HCT116 (cell line): ENCODE results near the gene OR2T10. TPM values are rescaled to one million over a fixed set of nuclear protein-coding genes. Genes with fewer than 3 reads are reported as not detected.

ENCODE experiments used
- ATAC-seq: fragments of 200-7000 bp; cut with Tn5 transposase; 2 replicates; pipeline ENCODE4 v1.9.1; 2020; ENCODE audit warnings: mild to moderate bottlenecking, moderate library complexity
- BruUV-seq: library from RNA; stranded (reverse); fragments of 400-500 nt; replicated peaks from 2 replicates; lab custom pipeline; 2021; lab: Mats Ljungman, UMichigan
- CTCF ChIA-PET: fragments of 300-600 bp; sonication (Branson Sonifier 250); formaldehyde crosslinking; loops from one replicate; lab custom pipeline; 2021; ENCODE audit warnings: antibody characterized with exemption; lab: Charles Lee
- POLR2A ChIA-PET: fragments of 300-600, 350-600 bp; sonication (Branson Sonifier 250); formaldehyde crosslinking; loops from one replicate; lab custom pipeline; 2021; ENCODE audit warnings: antibody characterized with exemption; lab: Charles Lee
- RAD21 ChIA-PET, 2 experiments: fragments of 300-600 bp; sonication (Branson Sonifier 250); formaldehyde crosslinking; loops; one replicate each; lab custom pipeline; 2023; ENCODE audit warnings: low total read pairs in 2 of 2; ENCODE audit not compliant: uncharacterized antibody in 2 of 2, unreplicated experiment in 2 of 2, low non-redundant PET in 1 of 2; lab: Charles Lee
- DNase-seq: peaks from one replicate; pipeline ENCODE4 v3.0.0-alpha.2; 2010; ENCODE audit warnings: low read depth, low spot score
- H2AFZ ChIP-seq: fragments of 200-600 bp; shearing (Covaris generic), sonication (generic); 2 replicates; pipeline ENCODE4 v1.6.1; 2017; ENCODE audit warnings: low read depth, mixed run types, mixed read lengths, antibody characterized with exemption, low read length; ENCODE audit not compliant: poor library complexity, severe bottlenecking
- H3K27ac ChIP-seq: 2 replicates; pipeline ENCODE4 v1.5.1; 2012; ENCODE audit warnings: low read depth, low read length
- H3K27me3 ChIP-seq: fragments of 200-600 bp; sonication (generic); 2 replicates; pipeline ENCODE4 v1.6.1; 2016; ENCODE audit warnings: mixed run types, low read length, mixed read lengths; ENCODE audit not compliant: insufficient read depth
- H3K36me3 ChIP-seq, 2 experiments: fragments of 200-500 bp in 1 of 2; fragments of 200-600 bp in 1 of 2; sonication (Bioruptor generic) in 1 of 2; sonication (generic) in 1 of 2; 2 replicates each; pipeline versions ENCODE4 v1.5.1 to v1.6.1; 2014 to 2016; ENCODE audit warnings: low read length in 2 of 2, inconsistent platforms in 1 of 2, mixed read lengths in 1 of 2, mixed run types in 1 of 2; ENCODE audit not compliant: insufficient read depth in 2 of 2, control insufficient read depth in 1 of 2
- H3K4me1 ChIP-seq, 2 experiments: fragments of 200-600 bp in 1 of 2; sonication (generic) in 1 of 2; 2 replicates each; pipeline versions ENCODE4 v1.5.1 to v1.6.1; 2012 to 2017; ENCODE audit warnings: low read length in 2 of 2, inconsistent platforms in 1 of 2, mild to moderate bottlenecking in 1 of 2, mixed read lengths in 1 of 2, mixed run types in 1 of 2, moderate library complexity in 1 of 2; ENCODE audit not compliant: insufficient read depth in 2 of 2, control insufficient read depth in 1 of 2
- H3K4me2 ChIP-seq: fragments of 200-600 bp; sonication (generic); 2 replicates; pipeline ENCODE4 v1.6.1; 2017; ENCODE audit warnings: mixed run types, low read length, mixed read lengths
- H3K4me3 ChIP-seq, 2 experiments: fragments of 200-600 bp in 1 of 2; sonication (generic) in 1 of 2; replicated peaks in 1 of 2; 2 replicates each; pipeline ENCODE4 v1.5.1; 2011 to 2016; ENCODE audit warnings: low read length in 2 of 2, control low read depth in 1 of 2, low read depth in 1 of 2, mild to moderate bottlenecking in 1 of 2, mixed read lengths in 1 of 2, mixed run types in 1 of 2
- H3K79me2 ChIP-seq: fragments of 200-600 bp; sonication (generic); 2 replicates; pipeline ENCODE4 v1.6.1; 2017; ENCODE audit warnings: mild to moderate bottlenecking, mixed run types, low read length, moderate library complexity, mixed read lengths; ENCODE audit not compliant: insufficient read depth
- H3K9ac ChIP-seq: fragments of 200-600 bp; sonication (generic); 2 replicates; pipeline ENCODE4 v1.6.1; 2016; ENCODE audit warnings: low read length, mixed read lengths
- H3K9me2 ChIP-seq: fragments of 200-600 bp; sonication (generic), shearing (Covaris generic); 2 replicates; pipeline ENCODE4 v1.6.1; 2017; ENCODE audit warnings: mixed run types, mild to moderate bottlenecking, moderate library complexity; ENCODE audit not compliant: insufficient read depth
- H3K9me3 ChIP-seq, 2 experiments: fragments of 200-500 bp in 1 of 2; fragments of 200-600 bp in 1 of 2; sonication (Bioruptor generic) in 1 of 2; sonication (generic) in 1 of 2; 2 replicates each; pipeline ENCODE4 v1.6.1; 2014 to 2017; ENCODE audit warnings: low read length in 2 of 2, mixed read lengths in 2 of 2, inconsistent platforms in 1 of 2, low read depth in 1 of 2, mild to moderate bottlenecking in 1 of 2, mixed run types in 1 of 2, moderate library complexity in 1 of 2; ENCODE audit not compliant: control insufficient read depth in 1 of 2, insufficient read depth in 1 of 2
- H4K20me1 ChIP-seq: fragments of 200-600 bp; sonication (generic), shearing (Covaris generic); 2 replicates; pipeline ENCODE4 v1.6.1; 2017; ENCODE audit warnings: mixed run types, mild to moderate bottlenecking, moderate library complexity; ENCODE audit not compliant: insufficient read depth
- ATF3 ChIP-seq: IDR thresholded peaks from 2 replicates; pipeline ENCODE4 v1.6.1; 2012
- CBX3 ChIP-seq: IDR thresholded peaks from 2 replicates; pipeline ENCODE4 v1.6.1; 2012; ENCODE audit warnings: low read depth
- CEBPB ChIP-seq: IDR thresholded peaks from 2 replicates; pipeline ENCODE4 v1.6.1; 2012; ENCODE audit warnings: low read depth
- EGR1 ChIP-seq: IDR thresholded peaks from 2 replicates; pipeline ENCODE4 v1.6.1; 2012; ENCODE audit warnings: low read depth
- ELF1 ChIP-seq: IDR thresholded peaks from 2 replicates; pipeline ENCODE4 v1.6.1; 2012; ENCODE audit warnings: low read depth, borderline replicate concordance
- EZH2 ChIP-seq: fragments of 200-600 bp; sonication (generic); IDR thresholded peaks from 2 replicates; pipeline ENCODE4 v1.6.1; 2017; ENCODE audit warnings: antibody characterized with exemption, mixed run types
- EZH2phosphoT487 ChIP-seq: fragments of 200-600 bp; IDR thresholded peaks from 2 replicates; pipeline ENCODE4 v1.6.1; 2018; ENCODE audit warnings: antibody characterized with exemption, borderline replicate concordance
- FOSL1 ChIP-seq: IDR thresholded peaks from 2 replicates; pipeline ENCODE4 v1.6.1; 2012; ENCODE audit warnings: low read depth
- POLR2A ChIP-seq: IDR thresholded peaks from 2 replicates; pipeline ENCODE4 v1.7.0; 2011; ENCODE audit warnings: borderline replicate concordance; ENCODE audit not compliant: insufficient read depth, insufficient read length; ENCODE audit errors: extremely low read depth
- RAD21 ChIP-seq: IDR thresholded peaks from 2 replicates; pipeline ENCODE4 v1.6.1; 2012; ENCODE audit warnings: low read depth, mild to moderate bottlenecking
- SIN3A ChIP-seq: IDR thresholded peaks from 2 replicates; pipeline ENCODE4 v1.6.1; 2012; ENCODE audit warnings: low read depth
- SP1 ChIP-seq: IDR thresholded peaks from 2 replicates; pipeline ENCODE4 v1.6.1; 2012; ENCODE audit warnings: low read depth
- SRF ChIP-seq: IDR thresholded peaks from 2 replicates; pipeline ENCODE4 v1.6.1; 2012; ENCODE audit warnings: low read depth
- TCF7L2 ChIP-seq: IDR thresholded peaks from 2 replicates; pipeline ENCODE4 v1.7.0; 2011; ENCODE audit warnings: borderline replicate concordance, inconsistent platforms; ENCODE audit not compliant: insufficient read depth, insufficient read length; ENCODE audit errors: extremely low read depth
- YY1 ChIP-seq: IDR thresholded peaks from 2 replicates; pipeline ENCODE4 v1.6.1; 2011; ENCODE audit warnings: low read length, low read depth, moderate library complexity, mild to moderate bottlenecking; ENCODE audit not compliant: insufficient replicate concordance; ENCODE audit errors: extremely low read depth
- ZBTB33 ChIP-seq: IDR thresholded peaks from 2 replicates; pipeline ENCODE4 v1.6.1; 2011; ENCODE audit warnings: mild to moderate bottlenecking, low read length, moderate library complexity; ENCODE audit not compliant: insufficient replicate concordance; ENCODE audit errors: extremely low read depth
- ZFX ChIP-seq: fragments of 450-650 bp; IDR thresholded peaks from 2 replicates; pipeline ENCODE4 v1.6.1; 2017
- ZNF274 ChIP-seq: fragments of 200-500 bp; sonication (Bioruptor generic); IDR thresholded peaks from 2 replicates; pipeline ENCODE4 v1.6.1; 2014; ENCODE audit warnings: mild to moderate bottlenecking, low read depth, low read length, inconsistent platforms
- intact Hi-C: fragments of 100-400 bp; cut with micrococcal nuclease; formaldehyde crosslinking; loops from 2 replicates; pipeline ENCODE4 v1.10.0; 2022
- total RNA-seq: library from RNA; stranded (reverse); gene quantifications from one replicate; pipeline ENCODE4 v1.2.1, GENCODE V29; 2021; ENCODE audit not compliant: unreplicated experiment
- TF ChIP-seq, protein P1 (sequence below): IDR thresholded peaks from 2 replicates; pipeline ENCODE4 v1.6.1; 2012; ENCODE audit warnings: low read depth
- TF ChIP-seq, protein P2 (sequence below): IDR thresholded peaks from 2 replicates; pipeline ENCODE4 v1.6.1; 2012

OR2T10 gene
- total RNA-seq, 1 experiment from 2014 or later: not detected

DNA sequence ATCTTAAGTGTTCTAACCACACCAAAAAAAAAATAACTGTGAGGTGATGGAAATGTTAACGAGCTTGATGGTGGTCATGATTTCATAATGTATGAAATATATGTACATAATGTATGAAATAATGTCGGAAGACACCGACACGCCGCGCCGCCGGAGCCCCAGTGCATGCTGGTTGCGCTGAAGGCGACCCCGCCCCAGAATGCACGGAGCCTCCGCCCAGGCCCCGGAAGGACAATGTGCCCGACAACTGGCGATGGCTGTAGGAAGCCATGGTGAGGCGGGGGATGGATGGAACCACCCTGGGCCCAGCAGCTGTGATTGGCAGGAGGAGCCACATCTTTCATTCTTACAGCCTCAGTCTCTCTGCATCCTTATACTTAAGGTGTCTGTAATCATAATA lies 7.4 kb downstream of the OR2T10 start:
- ChIA-PET RAD21 (no interaction called here), CTCF (no interaction called here), POLR2A (no interaction called here)
- no peak overlapping the region for H3K4me3 ChIP-seq
- H3K4me1 ChIP-seq: no peaks in the 10 kb centered on the region
- H3K9me3 ChIP-seq: no peaks in the 10 kb centered on the region
- no peaks in the 10 kb centered on the region for H3K36me3 ChIP-seq
- H3K27ac ChIP-seq: no peak overlapping the region
- TF ChIP-seq RAD21: no peak
- TF ChIP-seq ZFX: no peak
- TF ChIP-seq ZBTB33: no peak
- TF ChIP-seq SIN3A: no peak
- TF ChIP-seq, protein P1, sequence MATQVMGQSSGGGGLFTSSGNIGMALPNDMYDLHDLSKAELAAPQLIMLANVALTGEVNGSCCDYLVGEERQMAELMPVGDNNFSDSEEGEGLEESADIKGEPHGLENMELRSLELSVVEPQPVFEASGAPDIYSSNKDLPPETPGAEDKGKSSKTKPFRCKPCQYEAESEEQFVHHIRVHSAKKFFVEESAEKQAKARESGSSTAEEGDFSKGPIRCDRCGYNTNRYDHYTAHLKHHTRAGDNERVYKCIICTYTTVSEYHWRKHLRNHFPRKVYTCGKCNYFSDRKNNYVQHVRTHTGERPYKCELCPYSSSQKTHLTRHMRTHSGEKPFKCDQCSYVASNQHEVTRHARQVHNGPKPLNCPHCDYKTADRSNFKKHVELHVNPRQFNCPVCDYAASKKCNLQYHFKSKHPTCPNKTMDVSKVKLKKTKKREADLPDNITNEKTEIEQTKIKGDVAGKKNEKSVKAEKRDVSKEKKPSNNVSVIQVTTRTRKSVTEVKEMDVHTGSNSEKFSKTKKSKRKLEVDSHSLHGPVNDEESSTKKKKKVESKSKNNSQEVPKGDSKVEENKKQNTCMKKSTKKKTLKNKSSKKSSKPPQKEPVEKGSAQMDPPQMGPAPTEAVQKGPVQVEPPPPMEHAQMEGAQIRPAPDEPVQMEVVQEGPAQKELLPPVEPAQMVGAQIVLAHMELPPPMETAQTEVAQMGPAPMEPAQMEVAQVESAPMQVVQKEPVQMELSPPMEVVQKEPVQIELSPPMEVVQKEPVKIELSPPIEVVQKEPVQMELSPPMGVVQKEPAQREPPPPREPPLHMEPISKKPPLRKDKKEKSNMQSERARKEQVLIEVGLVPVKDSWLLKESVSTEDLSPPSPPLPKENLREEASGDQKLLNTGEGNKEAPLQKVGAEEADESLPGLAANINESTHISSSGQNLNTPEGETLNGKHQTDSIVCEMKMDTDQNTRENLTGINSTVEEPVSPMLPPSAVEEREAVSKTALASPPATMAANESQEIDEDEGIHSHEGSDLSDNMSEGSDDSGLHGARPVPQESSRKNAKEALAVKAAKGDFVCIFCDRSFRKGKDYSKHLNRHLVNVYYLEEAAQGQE: no peak
- no peak for TF ChIP-seq SP1
- no peak for TF ChIP-seq FOSL1
- TF ChIP-seq CEBPB: no peak
- TF ChIP-seq EZH2: no peak
- no peak for TF ChIP-seq ZNF274
- TF ChIP-seq EZH2phosphoT487: no peak
- TF ChIP-seq SRF: no peak
- TF ChIP-seq POLR2A: no peak
- no peak for TF ChIP-seq CBX3
- TF ChIP-seq ATF3: no peak
- no peak for TF ChIP-seq EGR1
- TF ChIP-seq YY1: no peak
- no peak for TF ChIP-seq TCF7L2
- TF ChIP-seq, protein P2, sequence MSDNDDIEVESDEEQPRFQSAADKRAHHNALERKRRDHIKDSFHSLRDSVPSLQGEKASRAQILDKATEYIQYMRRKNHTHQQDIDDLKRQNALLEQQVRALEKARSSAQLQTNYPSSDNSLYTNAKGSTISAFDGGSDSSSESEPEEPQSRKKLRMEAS: no peak
- no peak for TF ChIP-seq ELF1
- H3K27me3 ChIP-seq: no peaks in the 10 kb centered on the region
- intact Hi-C loops: no loop called here
- no peak for ATAC-seq
- BruUV-seq: no TSS peak
- no peaks in the 10 kb centered on the region for H3K9me2 ChIP-seq
- H3K79me2 ChIP-seq: no peaks in the 10 kb centered on the region
- H4K20me1 ChIP-seq: no peaks in the 10 kb centered on the region
- H3K4me2 ChIP-seq: no peak overlapping the region
- DNase-seq: no peak
- H2AFZ ChIP-seq: no peak overlapping the region
- H3K9ac ChIP-seq: no peak overlapping the region
